Activated T-cell treated with anti-CD3 and anti-CD28 coated beads, Interleukin-2, amount 50 U/mL, for 72 hours (primary cell): ENCODE measurements around the gene CCBE1. TPM values are rescaled to one million over a fixed set of nuclear protein-coding genes. Genes with fewer than 3 reads are reported as not detected.

Experiments
- ATAC-seq, 2 donors: fragments of 150-1000 bp; cut with Tn5 transposase; replicated peaks in 1 of 2; 2 replicates each; pipeline ENCODE4 v1.10.0; 2021; ENCODE audit warnings: moderate library complexity in 2 of 2, mild to moderate bottlenecking in 1 of 2
- DNase-seq, 2 donors: peaks; one replicate each; pipeline ENCODE4 v3.0.0; 2021 to 2022; ENCODE audit warnings: mixed read lengths in 1 of 2
- H3K27ac Mint-ChIP-seq: one replicate; pipeline ENCODE4 v1.8.0; 2022; ENCODE audit warnings: mild to moderate bottlenecking, moderate library complexity, mixed read lengths
- H3K27me3 Mint-ChIP-seq: one replicate; pipeline ENCODE4 v1.8.0; 2022; ENCODE audit warnings: low read depth, mixed read lengths
- H3K36me3 Mint-ChIP-seq, 2 donors: one replicate each; pipeline ENCODE4 v1.8.0; 2022; ENCODE audit warnings: mixed read lengths in 2 of 2, mild to moderate bottlenecking in 1 of 2; ENCODE audit not compliant: insufficient read depth in 2 of 2
- H3K4me1 Mint-ChIP-seq: one replicate; pipeline ENCODE4 v1.8.0; 2022; ENCODE audit warnings: low read depth, mixed read lengths
- H3K4me3 Mint-ChIP-seq, 2 donors: one replicate each; pipeline ENCODE4 v1.8.0; 2022; ENCODE audit warnings: mild to moderate bottlenecking in 2 of 2, mixed read lengths in 2 of 2, moderate library complexity in 2 of 2
- H3K9me3 Mint-ChIP-seq, 2 donors: one replicate each; pipeline ENCODE4 v1.8.0; 2022; ENCODE audit warnings: mixed read lengths in 2 of 2
- total RNA-seq, 2 donors: library from RNA; stranded (reverse); gene quantifications; one replicate each; pipeline ENCODE4 v1.2.3, GENCODE V29; 2022

CCBE1 gene
- total RNA-seq, 2 donors from 2014 or later = 0.81 to 1.2 TPM

- Mint-ChIP-seq H3K4me1 (no peaks in the 10 kb centered on the region), H3K36me3 (no peaks in the 10 kb centered on the region), H3K27ac (no peak overlapping the region), H3K9me3 (peaks cover 0 to under 1% of the 10 kb centered on the region in 2 donors), H3K27me3 (no peaks in the 10 kb centered on the region), H3K4me3 (no peak overlapping the region)
- ATAC-seq = no peak
- no peak for DNase-seq
Measured at GRCh38 chr18:59559528-59559927, 137.7 kb downstream of the CCBE1 start.

GRCh38 chr18:59555995-59556659 lies 141.1 kb downstream of the CCBE1 start:
- H3K27me3 Mint-ChIP-seq = no peaks in the 10 kb centered on the region
- H3K27ac Mint-ChIP-seq = no peak overlapping the region
- no peaks in the 10 kb centered on the region for H3K9me3 Mint-ChIP-seq
- DNase-seq (no peak), ATAC-seq (no peak)
- H3K36me3 Mint-ChIP-seq = no peaks in the 10 kb centered on the region
- no peak overlapping the region for H3K4me3 Mint-ChIP-seq
- no peaks in the 10 kb centered on the region for H3K4me1 Mint-ChIP-seq

GRCh38 chr18:59554796-59555335 lies 142.4 kb downstream of the CCBE1 start:
- no peaks in the 10 kb centered on the region for H3K4me1 Mint-ChIP-seq
- no peaks in the 10 kb centered on the region for H3K9me3 Mint-ChIP-seq
- no peaks in the 10 kb centered on the region for H3K36me3 Mint-ChIP-seq
- H3K27me3 Mint-ChIP-seq = no peaks in the 10 kb centered on the region
- DNase-seq = no peak
- no peak for ATAC-seq
- no peak overlapping the region for H3K27ac Mint-ChIP-seq
- no peak overlapping the region for H3K4me3 Mint-ChIP-seq

- Mint-ChIP-seq H3K9me3 (no peaks in the 10 kb centered on the region), H3K4me1 (no peaks in the 10 kb centered on the region), H3K27ac (no peak overlapping the region), H3K4me3 (no peak overlapping the region), H3K36me3 (no peaks in the 10 kb centered on the region), H3K27me3 (no peaks in the 10 kb centered on the region)
- DNase-seq (no peak), ATAC-seq (no peak)
Measured at GRCh38 chr18:59553273-59553870, 143.9 kb downstream of the CCBE1 start.

GRCh38 chr18:59551902-59552635 lies 145.2 kb downstream of the CCBE1 start:
- no peaks in the 10 kb centered on the region for H3K27me3 Mint-ChIP-seq
- ATAC-seq = no peak
- no peak overlapping the region for H3K27ac Mint-ChIP-seq
- no peaks in the 10 kb centered on the region for H3K36me3 Mint-ChIP-seq
- no peak for DNase-seq
- H3K4me3 Mint-ChIP-seq = no peak overlapping the region
- no peaks in the 10 kb centered on the region for H3K4me1 Mint-ChIP-seq
- H3K9me3 Mint-ChIP-seq = no peaks in the 10 kb centered on the region

GRCh38 chr18:59550174-59550516 lies 147.1 kb downstream of the CCBE1 start:
- Mint-ChIP-seq H3K9me3 (no peaks in the 10 kb centered on the region), H3K27me3 (no peaks in the 10 kb centered on the region), H3K4me1 (no peaks in the 10 kb centered on the region), H3K27ac (no peak overlapping the region), H3K4me3 (no peak overlapping the region), H3K36me3 (no peaks in the 10 kb centered on the region)
- DNase-seq (no peak), ATAC-seq (no peak)

GRCh38 chr18:59549503-59550173 lies 147.6 kb downstream of the CCBE1 start:
- DNase-seq (no peak), ATAC-seq (no peak)
- H3K27ac Mint-ChIP-seq = no peak overlapping the region
- H3K4me3 Mint-ChIP-seq = no peak overlapping the region
- H3K27me3 Mint-ChIP-seq = no peaks in the 10 kb centered on the region
- no peaks in the 10 kb centered on the region for H3K4me1 Mint-ChIP-seq
- no peaks in the 10 kb centered on the region for H3K9me3 Mint-ChIP-seq
- no peaks in the 10 kb centered on the region for H3K36me3 Mint-ChIP-seq

- H3K27me3 Mint-ChIP-seq = no peaks in the 10 kb centered on the region
Measured at GRCh38 chr18:59547581-59548182, 149.5 kb downstream of the CCBE1 start.

GRCh38 chr18:59546188-59546587 lies 151.0 kb downstream of the CCBE1 start:
- H3K27ac Mint-ChIP-seq = no peak overlapping the region

More at GRCh38 chr18:59547581-59548182, 149.5 kb downstream of the CCBE1 start:
- Mint-ChIP-seq H3K27ac (no peak overlapping the region), H3K36me3 (no peaks in the 10 kb centered on the region), H3K4me1 (no peaks in the 10 kb centered on the region), H3K9me3 (no peaks in the 10 kb centered on the region), H3K4me3 (no peak overlapping the region)
- ATAC-seq (no peak), DNase-seq (no peak)

GRCh38 chr18:59540780-59541179 lies 156.4 kb downstream of the CCBE1 start:
- peaks cover 0 to 3% of the 10 kb centered on the region in 2 donors for H3K9me3 Mint-ChIP-seq
- peaks cover 12% of the 10 kb centered on the region for H3K27me3 Mint-ChIP-seq

More at GRCh38 chr18:59546188-59546587, 151.0 kb downstream of the CCBE1 start:
- Mint-ChIP-seq H3K36me3 (no peaks in the 10 kb centered on the region), H3K9me3 (peaks cover 0 to 3% of the 10 kb centered on the region in 2 donors), H3K4me3 (no peak overlapping the region), H3K27me3 (peaks cover 6% of the 10 kb centered on the region), H3K4me1 (no peaks in the 10 kb centered on the region)
- no peak for DNase-seq
- ATAC-seq = peak; percentile 27 to 60

GRCh38 chr18:59540346-59540745 lies 156.9 kb downstream of the CCBE1 start:
- no peak overlapping the region for H3K27ac Mint-ChIP-seq
- peaks cover 12% of the 10 kb centered on the region for H3K27me3 Mint-ChIP-seq
- H3K36me3 Mint-ChIP-seq = no peaks in the 10 kb centered on the region
- no peaks in the 10 kb centered on the region for H3K4me1 Mint-ChIP-seq
- no peak for DNase-seq
- H3K9me3 Mint-ChIP-seq = peaks cover 0 to 3% of the 10 kb centered on the region in 2 donors
- no peak overlapping the region for H3K4me3 Mint-ChIP-seq
- ATAC-seq = no peak

More at GRCh38 chr18:59540780-59541179, 156.4 kb downstream of the CCBE1 start:
- no peaks in the 10 kb centered on the region for H3K4me1 Mint-ChIP-seq
- H3K36me3 Mint-ChIP-seq = no peaks in the 10 kb centered on the region
- no peak overlapping the region for H3K4me3 Mint-ChIP-seq
- DNase-seq (no peak), ATAC-seq (no peak)
- H3K27ac Mint-ChIP-seq = no peak overlapping the region

GRCh38 chr18:59539108-59539507 lies 158.1 kb downstream of the CCBE1 start:
- ATAC-seq (no peak), DNase-seq (no peak)
- no peaks in the 10 kb centered on the region for H3K4me1 Mint-ChIP-seq
- H3K4me3 Mint-ChIP-seq = no peak overlapping the region
- H3K27ac Mint-ChIP-seq = no peak overlapping the region
- H3K27me3 Mint-ChIP-seq = peaks cover 12% of the 10 kb centered on the region
- no peaks in the 10 kb centered on the region for H3K36me3 Mint-ChIP-seq
- H3K9me3 Mint-ChIP-seq = peaks cover 0 to 3% of the 10 kb centered on the region in 2 donors
